OCI-M2 (cell line): ENCODE results near the gene GAPDH.
"Not testable (repeated sequence)": the region's sequence is repeated elsewhere in the genome, so short reads cannot be mapped to it uniquely, and the experiment has no call there.

Source experiments
- DNase-seq: peaks from one replicate; lab custom pipeline; 2025; ENCODE audit not compliant: unreplicated experiment; lab: John Stamatoyannopoulos, UW

GAPDH gene

GRCh38 chr12:6558014-6558760 lies 23.9 kb downstream of the GAPDH start:
- not testable (repeated sequence) for DNase-seq

- no peak for DNase-seq
These were observed 25.2 kb downstream of the GAPDH start for GRCh38 chr12:6559500-6559899.

- no peak for DNase-seq
These were observed 26.3 kb downstream of the GAPDH start for GRCh38 chr12:6560501-6561205.

- DNase-seq, result no peak
These were observed 28.6 kb downstream of the GAPDH start for GRCh38 chr12:6562881-6563280.

GRCh38 chr12:6563448-6564050 lies 29.2 kb downstream of the GAPDH start:
- no peak for DNase-seq

GRCh38 chr12:6567112-6567670 lies 32.9 kb downstream of the GAPDH start:
- DNase-seq, result no peak

- no peak for DNase-seq
These were observed 35.0 kb downstream of the GAPDH start for GRCh38 chr12:6569312-6569711.

- no peak for DNase-seq
These were observed 35.5 kb downstream of the GAPDH start for GRCh38 chr12:6569786-6570185.

- no peak for DNase-seq
These were observed 36.1 kb downstream of the GAPDH start for GRCh38 chr12:6570264-6570887.

GRCh38 chr12:6573001-6573400 lies 38.7 kb downstream of the GAPDH start:
- no peak for DNase-seq

GRCh38 chr12:6574576-6575295 lies 40.4 kb downstream of the GAPDH start:
- no peak for DNase-seq

- DNase-seq, result no peak
These were observed 41.3 kb downstream of the GAPDH start for GRCh38 chr12:6575648-6576047.

- no peak for DNase-seq
These were observed 47.9 kb downstream of the GAPDH start for GRCh38 chr12:6582196-6582595.

- DNase-seq, result no peak
These were observed 48.6 kb downstream of the GAPDH start for GRCh38 chr12:6582959-6583358.

GRCh38 chr12:6584293-6584692 lies 50.0 kb downstream of the GAPDH start:
- DNase-seq, result no peak

GRCh38 chr12:6586569-6586968 lies 52.3 kb downstream of the GAPDH start:
- DNase-seq, result not testable (repeated sequence)
